Hepatocyte (in vitro differentiated cells): ENCODE data around the gene SLC9A3. TPM values are rescaled to one million over a fixed set of nuclear protein-coding genes. Genes with fewer than 3 reads are reported as not detected.

Experiments used
- DNase-seq: peaks from one replicate; pipeline ENCODE4 v3.0.0-alpha.2; 2016; ENCODE audit warnings: low spot score
- H2AFZ ChIP-seq: fragments of 200-600 bp; sonication (generic); 2 replicates; pipeline ENCODE4 v1.6.0; 2016; ENCODE audit warnings: antibody characterized with exemption, mild to moderate bottlenecking
- H3K27ac ChIP-seq: fragments of 200-600 bp; sonication (generic); 2 replicates; pipeline ENCODE4 v1.5.1; 2016; ENCODE audit warnings: mild to moderate bottlenecking
- H3K27me3 ChIP-seq: fragments of 200-600 bp; sonication (generic); 2 replicates; pipeline ENCODE4 v1.6.1; 2016
- H3K36me3 ChIP-seq: fragments of 200-600 bp; sonication (generic); replicated peaks from 2 replicates; pipeline ENCODE4 v1.5.1; 2016; ENCODE audit warnings: low read depth; ENCODE audit not compliant: insufficient read depth
- H3K4me1 ChIP-seq: fragments of 200-600 bp; sonication (generic); 2 replicates; pipeline ENCODE4 v1.5.1; 2016; ENCODE audit warnings: mild to moderate bottlenecking, moderate library complexity; ENCODE audit not compliant: insufficient read depth
- H3K4me2 ChIP-seq: fragments of 200-600 bp; sonication (generic); 2 replicates; pipeline ENCODE4 v1.6.0; 2016
- H3K4me3 ChIP-seq: fragments of 200-600 bp; sonication (generic); 2 replicates; pipeline ENCODE4 v1.5.1; 2016; ENCODE audit warnings: mild to moderate bottlenecking
- H3K79me2 ChIP-seq: fragments of 200-600 bp; sonication (generic); 2 replicates; pipeline ENCODE4 v1.6.0; 2017; ENCODE audit warnings: mild to moderate bottlenecking
- H3K9me2 ChIP-seq: fragments of 200-600 bp; sonication (generic); replicated peaks from 2 replicates; pipeline ENCODE4 v1.6.0; 2017; ENCODE audit warnings: mild to moderate bottlenecking; ENCODE audit not compliant: insufficient read depth
- H3K9me3 ChIP-seq: fragments of 200-600 bp; sonication (generic); 2 replicates; pipeline ENCODE4 v1.5.1; 2016; ENCODE audit warnings: low read depth, mild to moderate bottlenecking
- H4K20me1 ChIP-seq: fragments of 200-600 bp; sonication (generic); 2 replicates; pipeline ENCODE4 v1.6.0; 2016; ENCODE audit warnings: mild to moderate bottlenecking; ENCODE audit not compliant: insufficient read depth, poor library complexity, severe bottlenecking
- EZH2 ChIP-seq: fragments of 200-600 bp; sonication (generic); IDR thresholded peaks from 2 replicates; pipeline ENCODE4 v1.6.1; 2016; ENCODE audit warnings: antibody characterized with exemption, mild to moderate bottlenecking, borderline replicate concordance
- EZH2phosphoT487 ChIP-seq: fragments of 200-600 bp; sonication (generic); IDR thresholded peaks from one replicate; pipeline ENCODE4 v1.6.1; 2018; ENCODE audit warnings: antibody characterized with exemption, mild to moderate bottlenecking, low read depth, moderate library complexity; ENCODE audit not compliant: unreplicated experiment, severe bottlenecking
- WGBS: methylation state at CpG from one replicate; pipeline ENCODE4 v1.1.6; 2016; ENCODE audit warnings: low lambda C conversion rate; ENCODE audit errors: missing lambda C conversion rate; 5-methylcytosine and 5-hydroxymethylcytosine counted together
- polyA plus RNA-seq: library from polyadenylated mRNA; unstranded; fragments of >200 nt; fragmentation: Nextera tagmentation; extraction: Ambion mirVana; gene quantifications from 2 replicates; pipeline ENCODE4 v1.2.1, GENCODE V29; 2016
- total RNA-seq: library from RNA; depleted of rRNA; stranded (reverse); fragments of >200 nt; gene quantifications from 2 replicates; pipeline ENCODE4 v1.2.3, GENCODE V29; 2014
- TF ChIP-seq, protein P1 (sequence below): fragments of 200-600 bp; sonication (generic); IDR thresholded peaks from 2 replicates; pipeline ENCODE4 v1.5.1; 2016; ENCODE audit warnings: antibody characterized with exemption, mild to moderate bottlenecking; ENCODE audit not compliant: poor library complexity

Gene SLC9A3
- total and polyA plus RNA-seq, 2 experiments from 2014 or later = 4.8 to 7.4 TPM

DNA sequence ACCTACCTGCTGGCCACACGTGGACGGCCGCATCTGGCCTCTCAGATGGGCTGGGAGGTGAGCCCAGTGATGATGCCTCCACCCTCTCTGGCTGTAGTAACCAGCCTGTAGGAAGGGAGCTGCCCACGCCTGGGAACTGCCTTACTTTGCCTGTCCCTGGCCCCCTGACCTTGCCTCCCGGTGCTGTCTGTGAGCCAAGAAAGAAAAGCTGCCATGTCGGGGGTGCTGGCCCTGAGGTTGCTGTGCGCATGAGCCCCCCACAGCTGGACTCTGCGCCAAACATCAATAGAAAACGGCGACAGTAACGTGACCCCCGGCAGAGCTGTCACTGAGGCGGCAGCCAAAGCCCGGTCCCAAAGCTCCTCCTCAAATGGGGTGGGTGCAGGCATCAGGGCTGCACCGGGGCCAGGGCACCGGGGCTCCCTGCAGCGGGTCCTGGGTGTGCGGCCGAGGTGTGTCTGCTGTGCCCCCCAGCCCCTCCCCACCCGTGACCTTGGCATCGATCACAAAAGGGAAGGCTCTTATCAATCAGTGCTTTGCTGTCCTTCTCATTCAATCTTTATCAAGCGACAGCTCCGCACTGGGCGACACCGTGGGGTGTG is 15.3 kb upstream of the SLC9A3 start:
- Histone ChIP-seq H3K4me3 (no peak overlapping the region), H3K79me2 (no peaks in the 10 kb centered on the region), H4K20me1 (no peaks in the 10 kb centered on the region), H3K27ac (no peak overlapping the region), H3K9me3 (no peaks in the 10 kb centered on the region), H3K9me2 (no peaks in the 10 kb centered on the region), H2AFZ (no peak overlapping the region), H3K4me2 (no peak overlapping the region), H3K4me1 (no peaks in the 10 kb centered on the region), H3K36me3 (no peaks in the 10 kb centered on the region), H3K27me3 (peaks cover 8% of the 10 kb centered on the region)
- no peak for DNase-seq
- 57% methylated on average over 20 of the region's 25 CpGs for WGBS
- no peak for TF ChIP-seq EZH2
- no peak for TF ChIP-seq EZH2phosphoT487
- TF ChIP-seq, protein P1, sequence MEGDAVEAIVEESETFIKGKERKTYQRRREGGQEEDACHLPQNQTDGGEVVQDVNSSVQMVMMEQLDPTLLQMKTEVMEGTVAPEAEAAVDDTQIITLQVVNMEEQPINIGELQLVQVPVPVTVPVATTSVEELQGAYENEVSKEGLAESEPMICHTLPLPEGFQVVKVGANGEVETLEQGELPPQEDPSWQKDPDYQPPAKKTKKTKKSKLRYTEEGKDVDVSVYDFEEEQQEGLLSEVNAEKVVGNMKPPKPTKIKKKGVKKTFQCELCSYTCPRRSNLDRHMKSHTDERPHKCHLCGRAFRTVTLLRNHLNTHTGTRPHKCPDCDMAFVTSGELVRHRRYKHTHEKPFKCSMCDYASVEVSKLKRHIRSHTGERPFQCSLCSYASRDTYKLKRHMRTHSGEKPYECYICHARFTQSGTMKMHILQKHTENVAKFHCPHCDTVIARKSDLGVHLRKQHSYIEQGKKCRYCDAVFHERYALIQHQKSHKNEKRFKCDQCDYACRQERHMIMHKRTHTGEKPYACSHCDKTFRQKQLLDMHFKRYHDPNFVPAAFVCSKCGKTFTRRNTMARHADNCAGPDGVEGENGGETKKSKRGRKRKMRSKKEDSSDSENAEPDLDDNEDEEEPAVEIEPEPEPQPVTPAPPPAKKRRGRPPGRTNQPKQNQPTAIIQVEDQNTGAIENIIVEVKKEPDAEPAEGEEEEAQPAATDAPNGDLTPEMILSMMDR = no peak

- no peaks in the 10 kb centered on the region for H3K9me3 ChIP-seq
- no peak for DNase-seq
- no peaks in the 10 kb centered on the region for H3K36me3 ChIP-seq
- no peak overlapping the region for H3K4me3 ChIP-seq
- peaks cover 8% of the 10 kb centered on the region for H3K27me3 ChIP-seq
- H3K27ac ChIP-seq = no peak overlapping the region
- H3K9me2 ChIP-seq = no peaks in the 10 kb centered on the region
- H3K4me2 ChIP-seq = no peak overlapping the region
- H3K79me2 ChIP-seq = no peaks in the 10 kb centered on the region
- TF ChIP-seq EZH2 (no peak), EZH2phosphoT487 (no peak)
- TF ChIP-seq, protein P1 = no peak
- 86% methylated on average over 26 of the region's 27 CpGs for WGBS
- H4K20me1 ChIP-seq = no peaks in the 10 kb centered on the region
- no peak overlapping the region for H2AFZ ChIP-seq
- H3K4me1 ChIP-seq = no peaks in the 10 kb centered on the region
These were observed 14.7 kb upstream of the SLC9A3 start for GRCh38 chr5:538801-539468.

GRCh38 chr5:538271-538771 is 14.1 kb upstream of the SLC9A3 start:
- DNase-seq = no peak
- H3K36me3 ChIP-seq = no peaks in the 10 kb centered on the region
- TF ChIP-seq EZH2 = no peak
- TF ChIP-seq EZH2phosphoT487 = no peak
- TF ChIP-seq, protein P1 = no peak
- H3K4me3 ChIP-seq = no peak overlapping the region
- no peaks in the 10 kb centered on the region for H3K9me2 ChIP-seq
- H3K9me3 ChIP-seq = no peaks in the 10 kb centered on the region
- no peak overlapping the region for H2AFZ ChIP-seq
- no peaks in the 10 kb centered on the region for H3K4me1 ChIP-seq
- no peak overlapping the region for H3K27ac ChIP-seq
- no peak overlapping the region for H3K4me2 ChIP-seq
- no peaks in the 10 kb centered on the region for H3K79me2 ChIP-seq
- 94% methylated on average over 25 of the region's 27 CpGs for WGBS
- no peaks in the 10 kb centered on the region for H4K20me1 ChIP-seq
- H3K27me3 ChIP-seq = peaks cover 8% of the 10 kb centered on the region
